HepG2 (cell line): ENCODE data around the gene CUL1. TPM values are rescaled to one million over a fixed set of nuclear protein-coding genes. Genes with fewer than 3 reads are reported as not detected.

Source experiments
- ATM ChIP-seq: fragments of 450-650 bp; IDR thresholded peaks from 2 replicates; pipeline ENCODE4 v1.7.1; 2017; ENCODE audit warnings: mild to moderate bottlenecking, borderline replicate concordance
- CC2D1A ChIP-seq: sonication (generic); formaldehyde crosslinking; IDR thresholded peaks from 2 replicates; pipeline ENCODE4 v1.8.1; 2023; ENCODE audit warnings: mild to moderate bottlenecking, missing genetic modification reagents
- DMTF1 ChIP-seq: sonication (generic); formaldehyde crosslinking; IDR thresholded peaks from 2 replicates; pipeline ENCODE4 v1.4.0; 2020; ENCODE audit warnings: mild to moderate bottlenecking, missing genetic modification reagents
- ERF ChIP-seq: IDR thresholded peaks from 2 replicates; pipeline ENCODE4 v1.6.1; 2018; ENCODE audit warnings: missing biosample characterization, missing genetic modification reagents
- HNF4G ChIP-seq, 2 experiments: sonication (generic) in 1 of 2; formaldehyde crosslinking in 1 of 2; IDR thresholded peaks; 2 replicates each; pipeline versions ENCODE4 v1.4.0 to v1.6.1; 2011 to 2020; ENCODE audit warnings: borderline replicate concordance in 2 of 2, low read depth in 2 of 2, mild to moderate bottlenecking in 2 of 2, low read length in 1 of 2, missing genetic modification reagents in 1 of 2, moderate library complexity in 1 of 2
- HOXA3 ChIP-seq: sonication (generic); formaldehyde crosslinking; IDR thresholded peaks from 2 replicates; pipeline ENCODE4 v1.5.0; 2020; ENCODE audit warnings: missing genetic modification reagents
- JDP2 ChIP-seq: sonication (generic); formaldehyde crosslinking; IDR thresholded peaks from 2 replicates; pipeline ENCODE4 v1.8.1; 2022; ENCODE audit warnings: missing genetic modification reagents, borderline replicate concordance
- KLF16 ChIP-seq, 2 experiments: sonication (generic) in 1 of 2; formaldehyde crosslinking in 1 of 2; IDR thresholded peaks; 2 replicates each; pipeline versions ENCODE4 v1.6.1 to v1.8.0; 2016 to 2023; ENCODE audit warnings: missing genetic modification reagents in 2 of 2, missing compliant biosample characterization in 1 of 2
- NFKB2 ChIP-seq: sonication (generic); formaldehyde crosslinking; IDR thresholded peaks from 2 replicates; pipeline ENCODE4 v1.4.0; 2020; ENCODE audit warnings: missing genetic modification reagents, borderline replicate concordance
- SAP130 ChIP-seq: IDR thresholded peaks from 2 replicates; pipeline ENCODE4 v1.6.1; 2016; ENCODE audit warnings: low read depth
- SKIL ChIP-seq: sonication (generic); formaldehyde crosslinking; IDR thresholded peaks from 2 replicates; pipeline ENCODE4 v1.8.0; 2022; ENCODE audit warnings: missing genetic modification reagents, mild to moderate bottlenecking, moderate library complexity, borderline replicate concordance
- STAT5B ChIP-seq: sonication (generic); formaldehyde crosslinking; IDR thresholded peaks from 2 replicates; pipeline ENCODE4 v1.4.0; 2020; ENCODE audit warnings: missing genetic modification reagents
- TCF12 ChIP-seq, 2 experiments: fragments of 450-650 bp in 1 of 2; sonication (generic) in 1 of 2; formaldehyde crosslinking in 1 of 2; IDR thresholded peaks; 2 replicates each; pipeline versions ENCODE4 v1.6.1 to v1.8.0; 2017 to 2022; ENCODE audit warnings: antibody characterized with exemption in 1 of 2, mild to moderate bottlenecking in 1 of 2, missing genetic modification reagents in 1 of 2, moderate library complexity in 1 of 2
- ZBTB3 ChIP-seq: sonication (generic); formaldehyde crosslinking; IDR thresholded peaks from 2 replicates; pipeline ENCODE4 v1.4.0; 2020; ENCODE audit warnings: low read depth, mild to moderate bottlenecking, moderate library complexity, missing genetic modification reagents, borderline replicate concordance
- ZMYM2 ChIP-seq: sonication (generic); formaldehyde crosslinking; IDR thresholded peaks from 2 replicates; pipeline ENCODE4 v1.8.0; 2022; ENCODE audit warnings: mild to moderate bottlenecking, missing genetic modification reagents
- ZNF235 ChIP-seq: sonication (generic); formaldehyde crosslinking; IDR thresholded peaks from 2 replicates; pipeline ENCODE4 v1.8.1; 2023; ENCODE audit warnings: mild to moderate bottlenecking, missing genetic modification reagents, borderline replicate concordance
- ZNF296 ChIP-seq: sonication (generic); formaldehyde crosslinking; conservative IDR thresholded peaks from 2 replicates; pipeline ENCODE4 v1.5.0; 2020; ENCODE audit warnings: mild to moderate bottlenecking, missing genetic modification reagents
- ZNF343 ChIP-seq: sonication (generic); formaldehyde crosslinking; IDR thresholded peaks from 2 replicates; pipeline ENCODE4 v1.4.0; 2020; ENCODE audit warnings: mild to moderate bottlenecking, missing genetic modification reagents
- ZNF547 ChIP-seq: sonication (generic); formaldehyde crosslinking; IDR thresholded peaks from 2 replicates; pipeline ENCODE4 v1.5.1; 2020; ENCODE audit warnings: mild to moderate bottlenecking, missing genetic modification reagents
- ZNF576 ChIP-seq: sonication (generic); formaldehyde crosslinking; IDR thresholded peaks from 2 replicates; pipeline ENCODE4 v1.4.0; 2020; ENCODE audit warnings: mild to moderate bottlenecking, missing genetic modification reagents
- polyA plus RNA-seq, 8 experiments: library from polyadenylated mRNA; depleted of rRNA in 3 of 8; stranded (reverse) in 7 of 8; unstranded in 1 of 8; fragments of >200 nt; fragmentation: Illumina TruSeq in 4 of 8; extraction: Trizol in 4 of 8; gene quantifications; 2 replicates each; pipeline versions ENCODE4 v1.2.1 to v1.2.3, GENCODE V29; 2011 to 2016; ENCODE audit warnings: low read depth in 4 of 8, missing spikeins in 1 of 8, mixed read lengths in 1 of 8; ENCODE audit not compliant: insufficient read depth in 1 of 8
- total RNA-seq, 5 experiments: library from RNA; depleted of rRNA; stranded (reverse); fragments of >200 nt; fragmentation: Illumina TruSeq; extraction: Trizol; gene quantifications; 2 replicates each; pipeline ENCODE4 v1.2.3, GENCODE V29; 2016; ENCODE audit warnings: low read depth in 1 of 5
- TF ChIP-seq, protein P1 (sequence below): sonication (generic); formaldehyde crosslinking; IDR thresholded peaks from 2 replicates; pipeline ENCODE4 v1.8.0; 2023; ENCODE audit warnings: mild to moderate bottlenecking, missing genetic modification reagents
- TF ChIP-seq, protein P2 (sequence below): sonication (generic); formaldehyde crosslinking; IDR thresholded peaks from 2 replicates; pipeline ENCODE4 v1.4.0; 2020; ENCODE audit warnings: missing genetic modification reagents

CUL1 gene
- total and polyA plus RNA-seq, 2 of the 13 experiments (the other 11 are each of a cell fraction or from before 2014, with no cell fraction given) = 30.1 to 45.9 TPM

GRCh38 chr7:148699024-148699781 lies 500 bp downstream of the CUL1 start (continued):
- no peak for TF ChIP-seq SKIL (CRISPR knock-in tag)
- TF ChIP-seq ZNF296 = no peak
- TF ChIP-seq ZMYM2 = no peak
- no peak; the same call in 1 of the 2 replicates for TF ChIP-seq NFKB2 (CRISPR knock-in tag)
- TF ChIP-seq ZNF576 (CRISPR knock-in tag) = no peak
- no peak for TF ChIP-seq ZNF343 (CRISPR knock-in tag)
- no peak for TF ChIP-seq CC2D1A
- TF ChIP-seq TCF12 (IDR thresholded peaks at IDR 0.05) = no peak
- TF ChIP-seq TCF12 (CRISPR knock-in tag; IDR thresholded peaks at IDR 0.05) = no peak
- TF ChIP-seq HOXA3 (CRISPR knock-in tag) = peak; percentile 64
- TF ChIP-seq ERF = peak; percentile 38
- TF ChIP-seq STAT5B (CRISPR knock-in tag) = no peak
- TF ChIP-seq, protein P1, sequence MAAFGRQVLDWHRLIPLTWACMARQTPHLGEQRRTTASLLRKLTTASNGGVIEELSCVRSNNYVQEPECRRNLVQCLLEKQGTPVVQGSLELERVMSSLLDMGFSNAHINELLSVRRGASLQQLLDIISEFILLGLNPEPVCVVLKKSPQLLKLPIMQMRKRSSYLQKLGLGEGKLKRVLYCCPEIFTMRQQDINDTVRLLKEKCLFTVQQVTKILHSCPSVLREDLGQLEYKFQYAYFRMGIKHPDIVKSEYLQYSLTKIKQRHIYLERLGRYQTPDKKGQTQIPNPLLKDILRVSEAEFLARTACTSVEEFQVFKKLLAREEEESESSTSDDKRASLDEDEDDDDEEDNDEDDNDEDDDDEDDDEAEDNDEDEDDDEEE = peak; percentile 84; the same call in 1 of the 2 replicates
- TF ChIP-seq ATM = no peak
- TF ChIP-seq DMTF1 (CRISPR knock-in tag) = no peak
- TF ChIP-seq SAP130 (CRISPR knock-in tag) = peak; percentile 45
- no peak; the same call in 1 of the 2 replicates for TF ChIP-seq ZBTB3
- TF ChIP-seq ZNF547 = no peak; the same call in 1 of the 2 replicates
- TF ChIP-seq ZNF235 (CRISPR knock-in tag) = no peak
- TF ChIP-seq HNF4G (IDR thresholded peaks at IDR 0.05; ENCODE audit: borderline replicate concordance, low read depth, low read length) = peak; percentile 62
- TF ChIP-seq HNF4G (CRISPR knock-in tag; IDR thresholded peaks at IDR 0.05; ENCODE audit: borderline replicate concordance, low read depth) = no peak
- no peak; a peak in 1 of 4 replicates for TF ChIP-seq KLF16 (CRISPR knock-in tag; IDR thresholded peaks at IDR 0.05)
- TF ChIP-seq, protein P2, sequence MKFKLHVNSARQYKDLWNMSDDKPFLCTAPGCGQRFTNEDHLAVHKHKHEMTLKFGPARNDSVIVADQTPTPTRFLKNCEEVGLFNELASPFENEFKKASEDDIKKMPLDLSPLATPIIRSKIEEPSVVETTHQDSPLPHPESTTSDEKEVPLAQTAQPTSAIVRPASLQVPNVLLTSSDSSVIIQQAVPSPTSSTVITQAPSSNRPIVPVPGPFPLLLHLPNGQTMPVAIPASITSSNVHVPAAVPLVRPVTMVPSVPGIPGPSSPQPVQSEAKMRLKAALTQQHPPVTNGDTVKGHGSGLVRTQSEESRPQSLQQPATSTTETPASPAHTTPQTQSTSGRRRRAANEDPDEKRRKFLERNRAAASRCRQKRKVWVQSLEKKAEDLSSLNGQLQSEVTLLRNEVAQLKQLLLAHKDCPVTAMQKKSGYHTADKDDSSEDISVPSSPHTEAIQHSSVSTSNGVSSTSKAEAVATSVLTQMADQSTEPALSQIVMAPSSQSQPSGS = no peak
- TF ChIP-seq JDP2 = no peak; the same call in 1 of the 2 replicates
